Measurements from ENCODE around the gene EIF3D. TPM values are rescaled to one million over a fixed set of nuclear protein-coding genes. Genes with fewer than 3 reads are reported as not detected.

The EIF3D gene
- polyA plus RNA-seq, 1 experiment = 505 TPM

GRCh38 chr22:36467946-36468345 lies 61.0 kb downstream of the EIF3D start:
- no peak for TF ChIP-seq CTCF (IDR thresholded peaks at IDR 0.05; ENCODE audit: insufficient read depth, low read depth, low read length)
- H3K4me3 ChIP-seq (ENCODE audit: low read depth, low read length) = no peak overlapping the region
- peak; percentile 60 for DNase-seq (ENCODE audit: low read depth)
- ChIA-PET POLR2A (interaction anchor here (0.6 to 1.2 kb wide), 3 partner anchors 80 to 229 kb away, joined by 3 to 4 read pairs (median 3); partner anchors contain the start of genes APOL2 and MYH9), CTCF (interaction anchor here (0.8 to 4.7 kb wide), 10 partner anchors 10 to 183 kb away, joined by 3 to 23 read pairs (median 7); partner anchors contain the start of gene MYH9)
- H3K36me3 ChIP-seq (ENCODE audit: control insufficient read depth, insufficient read depth, low read length) = peaks cover 3% of the 10 kb centered on the region
- H3K27me3 ChIP-seq (ENCODE audit: control insufficient read depth, insufficient read depth, low read length) = no peaks in the 10 kb centered on the region

- POLR2A ChIA-PET = interaction anchor here (0.9 to 1.2 kb wide), 2 partner anchors 79 to 132 kb away, joined by 3 to 4 read pairs; partner anchors contain the start of gene MYH9
- Histone ChIP-seq H3K27me3 (ENCODE audit: control insufficient read depth, insufficient read depth, low read length) (no peaks in the 10 kb centered on the region), H3K4me3 (ENCODE audit: low read depth, low read length) (no peak overlapping the region), H3K36me3 (ENCODE audit: control insufficient read depth, insufficient read depth, low read length) (peaks cover 3% of the 10 kb centered on the region)
- no peak for DNase-seq (ENCODE audit: low read depth)
- no peak for TF ChIP-seq CTCF (IDR thresholded peaks at IDR 0.05; ENCODE audit: insufficient read depth, low read depth, low read length)
- CTCF ChIA-PET = interaction anchor here (1.2 to 4.7 kb wide), 9 partner anchors 9 to 182 kb away, joined by 3 to 23 read pairs (median 7); partner anchors contain the start of gene MYH9
Measured at GRCh38 chr22:36467042-36467810, 61.7 kb downstream of the EIF3D start.

GRCh38 chr22:36466258-36466657 lies 62.7 kb downstream of the EIF3D start:
- no peak for TF ChIP-seq CTCF (IDR thresholded peaks at IDR 0.05; ENCODE audit: insufficient read depth, low read depth, low read length)
- peaks cover 3% of the 10 kb centered on the region for H3K36me3 ChIP-seq (ENCODE audit: control insufficient read depth, insufficient read depth, low read length)
- no peaks in the 10 kb centered on the region for H3K27me3 ChIP-seq (ENCODE audit: control insufficient read depth, insufficient read depth, low read length)
- POLR2A ChIA-PET = no interaction called here
- no peak for DNase-seq (ENCODE audit: low read depth)
- no peak overlapping the region for H3K4me3 ChIP-seq (ENCODE audit: low read depth, low read length)
- CTCF ChIA-PET = interaction anchor here (1.6 to 2.2 kb wide), 2 partner anchors 11 to 165 kb away, joined by 4 to 6 read pairs; no protein-coding TSS in a partner anchor

- CTCF ChIA-PET = interaction anchor here (1.6 to 2.2 kb wide), 2 partner anchors 10 to 165 kb away, joined by 4 to 6 read pairs; no protein-coding TSS in a partner anchor
- no peak for DNase-seq (ENCODE audit: low read depth)
- H3K27me3 ChIP-seq (ENCODE audit: control insufficient read depth, insufficient read depth, low read length) = no peaks in the 10 kb centered on the region
- POLR2A ChIA-PET = no interaction called here
- peaks cover 2% of the 10 kb centered on the region for H3K36me3 ChIP-seq (ENCODE audit: control insufficient read depth, insufficient read depth, low read length)
- H3K4me3 ChIP-seq (ENCODE audit: low read depth, low read length) = no peak overlapping the region
- no peak for TF ChIP-seq CTCF (IDR thresholded peaks at IDR 0.05; ENCODE audit: insufficient read depth, low read depth, low read length)
Measured at GRCh38 chr22:36465232-36466021, 63.5 kb downstream of the EIF3D start.

- ChIA-PET CTCF (no interaction called here), POLR2A (no interaction called here)
- Histone ChIP-seq H3K36me3 (ENCODE audit: control insufficient read depth, insufficient read depth, low read length) (peaks cover 2% of the 10 kb centered on the region), H3K27me3 (ENCODE audit: control insufficient read depth, insufficient read depth, low read length) (no peaks in the 10 kb centered on the region), H3K4me3 (ENCODE audit: low read depth, low read length) (no peak overlapping the region)
- DNase-seq (ENCODE audit: low read depth) = no peak
- TF ChIP-seq CTCF (IDR thresholded peaks at IDR 0.05; ENCODE audit: insufficient read depth, low read depth, low read length) = no peak
Measured at GRCh38 chr22:36464715-36465231, 64.2 kb downstream of the EIF3D start.

Data from BJ (cell line).